Measurements from ENCODE around the gene APPL1. TPM values are rescaled to one million over a fixed set of nuclear protein-coding genes. Genes with fewer than 3 reads are reported as not detected.

Gene APPL1
- total and polyA plus RNA-seq, 2 experiments from 2014 or later, result 35.6 to 55.8 TPM

DNA sequence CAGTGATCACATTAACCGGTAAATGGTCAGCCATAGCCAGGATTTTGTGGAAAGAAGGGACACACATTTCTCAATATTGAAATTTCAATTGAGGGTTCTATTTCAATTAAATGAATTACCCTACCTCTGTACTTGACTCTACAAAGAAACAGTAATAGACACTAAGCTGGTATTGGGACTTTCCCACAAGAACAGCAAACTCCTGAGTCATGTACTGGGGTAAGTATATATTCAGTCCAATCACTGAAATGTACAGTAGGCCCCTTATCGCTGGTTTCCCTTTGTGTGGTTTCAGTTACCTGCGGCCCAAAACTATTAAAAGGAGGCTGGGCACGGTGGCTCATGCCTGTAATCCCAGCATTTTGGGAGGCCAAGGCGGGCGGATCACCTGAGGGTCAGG, 47.3 kb downstream of the APPL1 start:
- no peaks in the 10 kb centered on the region for H3K27me3 ChIP-seq (replicated peaks; ENCODE audit: insufficient read depth)
- no peaks in the 10 kb centered on the region for H3K9me2 ChIP-seq (ENCODE audit: insufficient read depth)
- no peak for DNase-seq
- in situ Hi-C loops (cut with MboI), result no loop called here
- no peaks in the 10 kb centered on the region for H4K20me1 ChIP-seq (ENCODE audit: insufficient read depth)
- H3F3A ChIP-seq (ENCODE audit: insufficient read depth), result no peaks in the 10 kb centered on the region; the same call in 1 of the 2 replicates
- H3K79me2 ChIP-seq (ENCODE audit: insufficient read depth), result no peaks in the 10 kb centered on the region
- WGBS, 2 experiments (ENCODE audit: low coverage in 1 of 2, low lambda C conversion rate in 2 of 2, missing lambda C conversion rate in 2 of 2), result 95 to 98% methylated on average over 6 of the region's 6 CpGs
- H3K9me3 ChIP-seq (ENCODE audit: low read depth), result no peaks in the 10 kb centered on the region
- TF ChIP-seq EZH2 (IDR thresholded peaks at IDR 0.05; ENCODE audit: insufficient read depth, poor library complexity, severe bottlenecking) (no peak), EZH2phosphoT487 (IDR thresholded peaks at IDR 0.05; ENCODE audit: insufficient read depth, low read depth) (no peak)
- no peak overlapping the region for H3K27ac ChIP-seq
- H3K4me1 ChIP-seq (ENCODE audit: insufficient read depth), result no peaks in the 10 kb centered on the region
- H3K36me3 ChIP-seq (ENCODE audit: low read depth), result peaks cover 19% of the 10 kb centered on the region
- no peak overlapping the region for H3K4me3 ChIP-seq
- no peak overlapping the region for H3K4me2 ChIP-seq (ENCODE audit: unreplicated experiment)
- no peak overlapping the region for H2AFZ ChIP-seq
- H3K9ac ChIP-seq, result no peak overlapping the region

DNA sequence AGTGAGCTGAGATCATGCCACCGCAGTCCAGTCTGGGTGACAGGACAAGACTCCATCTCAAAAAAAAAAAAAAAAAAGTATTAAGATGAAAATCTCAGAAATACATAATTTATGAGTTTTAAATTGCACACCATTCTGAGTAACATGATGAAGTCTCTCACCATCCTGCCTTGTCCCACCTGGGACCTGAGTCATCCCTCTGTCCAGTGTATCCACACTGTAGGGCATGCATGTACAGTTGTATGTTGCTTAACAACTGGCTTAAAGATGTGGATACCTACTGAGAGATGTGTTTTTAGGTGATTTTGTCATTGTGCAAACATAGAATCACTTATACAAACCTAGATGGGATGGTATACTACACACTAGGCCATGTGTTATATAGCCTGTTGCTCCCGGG, 47.9 kb downstream of the APPL1 start:
- Histone ChIP-seq H3K27me3 (replicated peaks; ENCODE audit: insufficient read depth) (no peaks in the 10 kb centered on the region), H2AFZ (no peak overlapping the region), H3K27ac (no peak overlapping the region), H3K4me3 (no peak overlapping the region), H3K79me2 (ENCODE audit: insufficient read depth) (no peaks in the 10 kb centered on the region), H3F3A (ENCODE audit: insufficient read depth) (no peaks in the 10 kb centered on the region; the same call in 1 of the 2 replicates), H3K9me3 (ENCODE audit: low read depth) (no peaks in the 10 kb centered on the region), H3K4me2 (ENCODE audit: unreplicated experiment) (no peak overlapping the region), H3K9me2 (ENCODE audit: insufficient read depth) (no peaks in the 10 kb centered on the region), H3K4me1 (ENCODE audit: insufficient read depth) (no peaks in the 10 kb centered on the region), H4K20me1 (ENCODE audit: insufficient read depth) (no peaks in the 10 kb centered on the region), H3K36me3 (ENCODE audit: low read depth) (peaks cover 14% of the 10 kb centered on the region), H3K9ac (no peak overlapping the region)
- TF ChIP-seq EZH2phosphoT487 (IDR thresholded peaks at IDR 0.05; ENCODE audit: insufficient read depth, low read depth), result no peak
- no peak for TF ChIP-seq EZH2 (IDR thresholded peaks at IDR 0.05; ENCODE audit: insufficient read depth, poor library complexity, severe bottlenecking)
- no peak for DNase-seq
- 87 to 97% methylated on average over 2 of the region's 2 CpGs for WGBS, 2 experiments (ENCODE audit: low coverage in 1 of 2, low lambda C conversion rate in 2 of 2, missing lambda C conversion rate in 2 of 2)
- in situ Hi-C loops (cut with MboI), result no loop called here

DNA sequence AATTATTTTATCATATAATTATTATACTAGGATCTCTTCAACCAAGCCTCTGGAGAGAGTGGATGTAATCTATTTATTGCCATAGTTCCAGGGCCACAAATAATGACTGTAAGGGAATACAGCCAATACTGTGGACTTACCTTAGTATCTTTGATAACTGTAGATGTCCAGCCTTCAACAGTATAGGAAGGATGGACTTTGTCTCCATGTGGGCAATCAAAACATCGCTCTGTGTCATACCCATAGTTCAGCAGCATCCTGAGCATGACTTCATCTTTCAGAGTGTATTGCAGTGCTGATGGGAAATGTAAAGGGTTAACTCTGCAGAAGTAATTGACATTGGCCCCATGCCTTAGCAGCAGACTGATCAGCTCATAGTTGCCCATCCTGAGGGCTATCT, 50.7 kb downstream of the APPL1 start:
- Histone ChIP-seq H3K27ac (no peak overlapping the region), H3K4me1 (ENCODE audit: insufficient read depth) (peaks cover 8% of the 10 kb centered on the region), H3K4me3 (no peak overlapping the region), H3K79me2 (ENCODE audit: insufficient read depth) (no peaks in the 10 kb centered on the region), H4K20me1 (ENCODE audit: insufficient read depth) (no peaks in the 10 kb centered on the region), H3K4me2 (ENCODE audit: unreplicated experiment) (no peak overlapping the region), H2AFZ (no peak overlapping the region), H3K27me3 (replicated peaks; ENCODE audit: insufficient read depth) (no peaks in the 10 kb centered on the region), H3K36me3 (ENCODE audit: low read depth) (peaks cover 4% of the 10 kb centered on the region; the same call in 1 of the 2 replicates), H3K9me3 (ENCODE audit: low read depth) (no peaks in the 10 kb centered on the region), H3K9me2 (ENCODE audit: insufficient read depth) (no peaks in the 10 kb centered on the region), H3K9ac (no peak overlapping the region), H3F3A (ENCODE audit: insufficient read depth) (no peaks in the 10 kb centered on the region)
- TF ChIP-seq EZH2phosphoT487 (IDR thresholded peaks at IDR 0.05; ENCODE audit: insufficient read depth, low read depth) (no peak), EZH2 (IDR thresholded peaks at IDR 0.05; ENCODE audit: insufficient read depth, poor library complexity, severe bottlenecking) (no peak)
- in situ Hi-C loops (cut with MboI), result no loop called here
- DNase-seq, result no peak
- WGBS, 2 experiments (ENCODE audit: low coverage in 1 of 2, low lambda C conversion rate in 2 of 2, missing lambda C conversion rate in 2 of 2), result 95 to 100% methylated on average over 1 of the region's 1 CpG

DNA sequence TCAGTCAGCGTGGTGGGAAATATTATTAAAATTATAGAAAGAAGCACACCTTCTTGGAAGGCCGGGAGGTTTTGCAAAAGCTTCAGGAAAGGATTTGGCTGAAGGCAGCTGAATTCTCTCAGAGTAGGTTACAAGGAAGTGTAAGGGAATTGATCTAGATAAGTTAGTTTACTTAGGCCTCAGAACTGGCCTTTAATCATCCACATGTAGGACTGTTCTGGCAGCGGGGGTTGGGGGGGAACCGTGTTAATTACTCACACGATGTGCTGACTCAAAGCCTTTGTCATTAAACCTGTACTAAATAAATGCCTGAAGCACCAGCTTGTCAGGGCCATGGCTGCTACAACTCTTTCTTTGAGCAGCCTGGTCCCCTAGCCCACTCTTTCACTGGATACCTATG, 52.2 kb downstream of the APPL1 start:
- Histone ChIP-seq H3K27me3 (replicated peaks; ENCODE audit: insufficient read depth) (no peaks in the 10 kb centered on the region), H3K9me3 (ENCODE audit: low read depth) (no peaks in the 10 kb centered on the region), H3K9ac (no peak overlapping the region), H4K20me1 (ENCODE audit: insufficient read depth) (no peaks in the 10 kb centered on the region), H3K27ac (no peak overlapping the region), H3K9me2 (ENCODE audit: insufficient read depth) (no peaks in the 10 kb centered on the region), H2AFZ (no peak overlapping the region), H3F3A (ENCODE audit: insufficient read depth) (no peaks in the 10 kb centered on the region), H3K4me3 (no peak overlapping the region), H3K36me3 (ENCODE audit: low read depth) (peaks cover 1% of the 10 kb centered on the region; the same call in 1 of the 2 replicates), H3K4me2 (ENCODE audit: unreplicated experiment) (no peak overlapping the region), H3K4me1 (ENCODE audit: insufficient read depth) (peaks cover 8% of the 10 kb centered on the region), H3K79me2 (ENCODE audit: insufficient read depth) (no peaks in the 10 kb centered on the region)
- no peak for TF ChIP-seq EZH2 (IDR thresholded peaks at IDR 0.05; ENCODE audit: insufficient read depth, poor library complexity, severe bottlenecking)
- no peak for TF ChIP-seq EZH2phosphoT487 (IDR thresholded peaks at IDR 0.05; ENCODE audit: insufficient read depth, low read depth)
- in situ Hi-C loops (cut with MboI), result no loop called here
- DNase-seq, result peak; percentile 5
- 97 to 98% methylated on average over 5 of the region's 5 CpGs for WGBS, 2 experiments (ENCODE audit: low coverage in 1 of 2, low lambda C conversion rate in 2 of 2, missing lambda C conversion rate in 2 of 2)

DNA sequence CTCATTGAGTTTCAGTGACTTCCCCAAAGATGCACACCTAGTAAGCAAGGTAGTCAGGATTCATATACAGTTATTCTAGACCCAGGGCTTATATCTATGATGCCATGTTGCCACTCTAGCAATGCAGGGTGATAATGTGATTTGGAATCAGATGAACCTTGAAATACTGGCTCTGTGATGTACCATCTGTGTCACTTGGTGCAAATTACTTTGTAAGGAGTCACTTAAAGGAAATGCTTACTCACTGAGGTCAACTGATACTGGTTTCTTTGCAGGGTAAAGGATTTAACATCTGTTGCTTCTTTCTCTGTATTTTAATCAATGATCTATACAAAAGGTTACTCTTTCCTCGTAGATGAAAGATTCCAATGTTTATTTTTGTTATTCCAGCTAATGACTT, 54.2 kb downstream of the APPL1 start:
- Histone ChIP-seq H3K4me1 (ENCODE audit: insufficient read depth) (peaks cover 8% of the 10 kb centered on the region), H3K79me2 (ENCODE audit: insufficient read depth) (no peaks in the 10 kb centered on the region), H3K27me3 (replicated peaks; ENCODE audit: insufficient read depth) (no peaks in the 10 kb centered on the region), H3F3A (ENCODE audit: insufficient read depth) (no peaks in the 10 kb centered on the region), H3K36me3 (ENCODE audit: low read depth) (no peaks in the 10 kb centered on the region), H3K4me2 (ENCODE audit: unreplicated experiment) (peak overlapping the region; percentile 12), H4K20me1 (ENCODE audit: insufficient read depth) (no peaks in the 10 kb centered on the region), H3K9me2 (ENCODE audit: insufficient read depth) (no peaks in the 10 kb centered on the region; the same call in 1 of the 2 replicates), H3K9me3 (ENCODE audit: low read depth) (no peaks in the 10 kb centered on the region), H3K9ac (no peak overlapping the region), H3K4me3 (no peak overlapping the region), H2AFZ (no peak overlapping the region), H3K27ac (no peak overlapping the region)
- WGBS, 2 experiments (ENCODE audit: low coverage in 1 of 2, low lambda C conversion rate in 2 of 2, missing lambda C conversion rate in 2 of 2), result 18 to 20% methylated on average over 1 of the region's 1 CpG
- DNase-seq, result peak; percentile 58
- in situ Hi-C loops (cut with MboI), result no loop called here
- TF ChIP-seq EZH2phosphoT487 (IDR thresholded peaks at IDR 0.05; ENCODE audit: insufficient read depth, low read depth), result no peak
- TF ChIP-seq EZH2 (IDR thresholded peaks at IDR 0.05; ENCODE audit: insufficient read depth, poor library complexity, severe bottlenecking), result no peak
